ENCODE measurements around the gene TSSK6.

DNA sequence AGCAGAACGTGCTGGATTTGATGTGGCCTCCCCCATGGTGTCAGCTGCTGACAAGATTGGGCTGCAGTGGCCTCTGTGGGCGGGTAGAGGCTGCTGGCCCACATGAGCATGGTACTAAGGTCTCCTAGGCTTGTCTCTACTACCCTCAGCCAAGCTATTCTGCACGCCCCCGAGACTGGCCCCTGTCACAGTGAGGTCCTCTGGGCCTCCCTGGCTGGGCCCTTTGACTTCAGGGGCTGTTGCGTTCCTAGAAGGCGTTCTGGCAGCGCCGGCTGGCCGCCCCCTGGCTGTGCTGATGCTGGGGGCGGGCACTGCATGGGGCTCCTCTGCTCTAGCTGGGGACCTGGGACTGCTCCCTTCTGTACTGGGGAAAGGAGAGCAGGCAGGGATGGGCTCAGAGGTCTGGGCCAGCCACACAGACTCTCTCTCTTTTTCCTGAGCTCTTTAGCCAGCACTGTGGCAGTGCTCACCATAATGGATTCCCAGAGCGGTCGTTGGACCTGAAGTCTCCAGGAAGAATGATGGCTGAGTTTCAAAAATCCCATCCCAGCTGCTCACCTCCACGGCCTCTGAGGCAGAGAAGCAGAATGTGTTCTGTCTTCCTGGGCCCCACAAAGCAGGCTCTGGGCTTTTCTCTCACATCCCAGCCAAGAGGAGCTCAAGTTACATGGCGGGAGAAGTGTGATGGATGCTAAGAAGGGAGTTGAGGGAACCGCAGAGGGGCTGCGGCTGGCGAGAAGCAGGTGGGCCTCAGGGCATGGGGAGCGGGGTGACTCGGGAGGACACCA is 32.3 kb downstream of the TSSK6 start:
- TF ChIP-seq, protein P1, sequence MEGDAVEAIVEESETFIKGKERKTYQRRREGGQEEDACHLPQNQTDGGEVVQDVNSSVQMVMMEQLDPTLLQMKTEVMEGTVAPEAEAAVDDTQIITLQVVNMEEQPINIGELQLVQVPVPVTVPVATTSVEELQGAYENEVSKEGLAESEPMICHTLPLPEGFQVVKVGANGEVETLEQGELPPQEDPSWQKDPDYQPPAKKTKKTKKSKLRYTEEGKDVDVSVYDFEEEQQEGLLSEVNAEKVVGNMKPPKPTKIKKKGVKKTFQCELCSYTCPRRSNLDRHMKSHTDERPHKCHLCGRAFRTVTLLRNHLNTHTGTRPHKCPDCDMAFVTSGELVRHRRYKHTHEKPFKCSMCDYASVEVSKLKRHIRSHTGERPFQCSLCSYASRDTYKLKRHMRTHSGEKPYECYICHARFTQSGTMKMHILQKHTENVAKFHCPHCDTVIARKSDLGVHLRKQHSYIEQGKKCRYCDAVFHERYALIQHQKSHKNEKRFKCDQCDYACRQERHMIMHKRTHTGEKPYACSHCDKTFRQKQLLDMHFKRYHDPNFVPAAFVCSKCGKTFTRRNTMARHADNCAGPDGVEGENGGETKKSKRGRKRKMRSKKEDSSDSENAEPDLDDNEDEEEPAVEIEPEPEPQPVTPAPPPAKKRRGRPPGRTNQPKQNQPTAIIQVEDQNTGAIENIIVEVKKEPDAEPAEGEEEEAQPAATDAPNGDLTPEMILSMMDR (IDR thresholded peaks at IDR 0.05) = no peak
- no peak for TF ChIP-seq EP300 (IDR thresholded peaks at IDR 0.05; ENCODE audit: low read depth)
- TF ChIP-seq POLR2A (IDR thresholded peaks at IDR 0.05) = no peak
- no peak for TF ChIP-seq POLR2AphosphoS5 (IDR thresholded peaks at IDR 0.05)
